Fibroblast of lung (primary cell): ENCODE results near the gene CCNL1.

ENCODE experiments used
- CTCF ChIP-seq, 2 donors: IDR thresholded peaks in 1 of 2; conservative IDR thresholded peaks in 1 of 2; 1 replicate in 1 of 2; 2 replicates in 1 of 2; pipeline ENCODE4 v1.5.1; 2011 to 2012; ENCODE audit warnings: low read length in 2 of 2, control low read depth in 1 of 2, inconsistent platforms in 1 of 2, low read depth in 1 of 2, mild to moderate bottlenecking in 1 of 2
- EZH2 ChIP-seq: IDR thresholded peaks from 2 replicates; pipeline ENCODE4 v1.5.1; 2012; ENCODE audit warnings: low read length, control low read depth, mild to moderate bottlenecking; ENCODE audit errors: missing control alignments

- TF ChIP-seq EZH2 (no peak), CTCF (conservative IDR thresholded peaks at IDR 0.05 in 1 of 2, IDR thresholded peaks at IDR 0.05 in 1 of 2; ENCODE audit: low read depth in 1 of 2, low read length in 2 of 2) (no peak)
These were observed 23.1 kb downstream of the CCNL1 start for GRCh38 chr3:157136647-157137387.
